ENCODE data around the gene GLIS1. TPM values are rescaled to one million over a fixed set of nuclear protein-coding genes. Genes with fewer than 3 reads are reported as not detected.

Gene GLIS1
- total and polyA plus RNA-seq, 2 experiments from 2014 or later = 0.26 to 0.31 TPM

GRCh38 chr1:53766831-53767405, 28.0 kb upstream of the GLIS1 start (continued):
- no peak for TF ChIP-seq ZNF462 (CRISPR knock-in tag; IDR thresholded peaks at IDR 0.05)
- no peak for TF ChIP-seq ZNF331 (CRISPR knock-in tag; IDR thresholded peaks at IDR 0.05; ENCODE audit: low read depth)
- TF ChIP-seq POLR2AphosphoS5 (IDR thresholded peaks at IDR 0.05; ENCODE audit: low read depth) = no peak
- TF ChIP-seq NANOG (IDR thresholded peaks at IDR 0.05; ENCODE audit: borderline replicate concordance) = no peak
- no peak for TF ChIP-seq EZH2phosphoT487 (IDR thresholded peaks at IDR 0.05; ENCODE audit: unreplicated experiment)
- no peak for TF ChIP-seq CTCF (conservative IDR thresholded peaks at IDR 0.05; ENCODE audit: low read depth in 2 of 2)

DNA sequence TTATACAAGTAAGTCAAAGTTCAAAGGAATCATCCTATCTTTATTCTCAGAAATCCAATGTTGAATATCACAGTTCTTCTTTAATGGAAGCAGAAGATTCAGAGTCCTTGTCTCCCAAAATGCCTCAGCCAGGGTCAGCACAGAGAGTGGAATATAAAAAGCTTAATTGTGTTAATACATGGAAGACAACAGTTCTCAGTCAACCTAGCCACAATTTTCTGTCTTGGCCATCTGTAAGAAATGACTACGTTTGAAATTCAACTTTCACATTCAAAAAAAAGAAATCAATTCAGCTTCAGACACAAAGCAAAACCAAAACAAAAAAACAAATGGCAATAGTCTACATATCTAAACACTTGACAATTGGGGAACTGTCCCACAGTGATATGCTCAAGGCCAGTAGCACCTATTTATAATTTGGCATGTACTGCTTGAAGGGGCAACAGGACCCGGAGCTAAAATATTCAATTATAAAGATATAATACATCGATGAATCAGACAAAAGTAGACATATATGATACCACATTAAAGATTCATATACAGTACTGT, 27.3 kb upstream of the GLIS1 start:
- no peaks in the 10 kb centered on the region for H3K79me2 ChIP-seq (replicated peaks; ENCODE audit: insufficient read depth)
- no peaks in the 10 kb centered on the region for H3K4me1 ChIP-seq (ENCODE audit: insufficient read depth)
- no peaks in the 10 kb centered on the region for H3K27me3 ChIP-seq (ENCODE audit: insufficient read depth)
- Mint-ChIP-seq H3K9me3 (no peaks in the 10 kb centered on the region), H3K27me3 (ENCODE audit: insufficient read depth, low read depth, poor library complexity) (peaks cover 8% of the 10 kb centered on the region), H3K4me1 (no peaks in the 10 kb centered on the region), H3K4me3 (no peak overlapping the region), H3K27ac (no peak overlapping the region), H3K36me3 (ENCODE audit: low read depth) (peaks cover 23% of the 10 kb centered on the region)
- no peak overlapping the region for H3K4me3 ChIP-seq
- no peak overlapping the region for H2AFZ ChIP-seq
- H4K20me1 ChIP-seq (replicated peaks; ENCODE audit: insufficient read depth) = 0 out of 2 replicates have a peak, but pooled peaks cover 2% of the 10 kb centered on the region
- no peak overlapping the region for H3K4me2 ChIP-seq
- H3F3A ChIP-seq (replicated peaks; ENCODE audit: low read depth) = no peaks in the 10 kb centered on the region
- H3K9me2 ChIP-seq (ENCODE audit: insufficient read depth) = no peaks in the 10 kb centered on the region
- peaks cover 15% of the 10 kb centered on the region; the same call in 1 of the 2 replicates for H3K36me3 ChIP-seq (ENCODE audit: insufficient read depth)
- ATAC-seq (no peak), DNase-seq (ENCODE audit: low spot score) (no peak)
- H3K27ac ChIP-seq (ENCODE audit: low read depth) = no peak overlapping the region
- TF ChIP-seq NANOG (IDR thresholded peaks at IDR 0.05; ENCODE audit: borderline replicate concordance) = no peak
- no peak for TF ChIP-seq ZNF114 (CRISPR knock-in tag; IDR thresholded peaks at IDR 0.05)
- TF ChIP-seq, protein P1, sequence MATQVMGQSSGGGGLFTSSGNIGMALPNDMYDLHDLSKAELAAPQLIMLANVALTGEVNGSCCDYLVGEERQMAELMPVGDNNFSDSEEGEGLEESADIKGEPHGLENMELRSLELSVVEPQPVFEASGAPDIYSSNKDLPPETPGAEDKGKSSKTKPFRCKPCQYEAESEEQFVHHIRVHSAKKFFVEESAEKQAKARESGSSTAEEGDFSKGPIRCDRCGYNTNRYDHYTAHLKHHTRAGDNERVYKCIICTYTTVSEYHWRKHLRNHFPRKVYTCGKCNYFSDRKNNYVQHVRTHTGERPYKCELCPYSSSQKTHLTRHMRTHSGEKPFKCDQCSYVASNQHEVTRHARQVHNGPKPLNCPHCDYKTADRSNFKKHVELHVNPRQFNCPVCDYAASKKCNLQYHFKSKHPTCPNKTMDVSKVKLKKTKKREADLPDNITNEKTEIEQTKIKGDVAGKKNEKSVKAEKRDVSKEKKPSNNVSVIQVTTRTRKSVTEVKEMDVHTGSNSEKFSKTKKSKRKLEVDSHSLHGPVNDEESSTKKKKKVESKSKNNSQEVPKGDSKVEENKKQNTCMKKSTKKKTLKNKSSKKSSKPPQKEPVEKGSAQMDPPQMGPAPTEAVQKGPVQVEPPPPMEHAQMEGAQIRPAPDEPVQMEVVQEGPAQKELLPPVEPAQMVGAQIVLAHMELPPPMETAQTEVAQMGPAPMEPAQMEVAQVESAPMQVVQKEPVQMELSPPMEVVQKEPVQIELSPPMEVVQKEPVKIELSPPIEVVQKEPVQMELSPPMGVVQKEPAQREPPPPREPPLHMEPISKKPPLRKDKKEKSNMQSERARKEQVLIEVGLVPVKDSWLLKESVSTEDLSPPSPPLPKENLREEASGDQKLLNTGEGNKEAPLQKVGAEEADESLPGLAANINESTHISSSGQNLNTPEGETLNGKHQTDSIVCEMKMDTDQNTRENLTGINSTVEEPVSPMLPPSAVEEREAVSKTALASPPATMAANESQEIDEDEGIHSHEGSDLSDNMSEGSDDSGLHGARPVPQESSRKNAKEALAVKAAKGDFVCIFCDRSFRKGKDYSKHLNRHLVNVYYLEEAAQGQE (IDR thresholded peaks at IDR 0.05; ENCODE audit: unreplicated experiment) = no peak
- no peak for TF ChIP-seq STAT1 (IDR thresholded peaks at IDR 0.05; ENCODE audit: unreplicated experiment)
- TF ChIP-seq CTCF (conservative IDR thresholded peaks at IDR 0.05; ENCODE audit: low read depth in 2 of 2) = no peak

Data from GM23338 (cell line).